Liver (tissue), 3 donors: ENCODE data around the gene AKAP13.
A peak's percentile ranks its signal among the peaks of the same experiment; 100 is the strongest.

ENCODE experiments used
- CTCF ChIP-seq: fragments of 150-350 bp; IDR thresholded peaks from 2 replicates; pipeline ENCODE4 v1.5.1; 2017; ENCODE audit warnings: improper control_type of control experiment, low read depth, low read length; ENCODE audit not compliant: missing input control
- JUND ChIP-seq, 2 donors: IDR thresholded peaks; 2 replicates each; pipeline ENCODE4 v1.6.1; 2016; ENCODE audit warnings: antibody characterized with exemption in 2 of 2
- MAX ChIP-seq: IDR thresholded peaks from 2 replicates; pipeline ENCODE4 v1.6.1; 2016; ENCODE audit warnings: antibody characterized with exemption
- donor health status: healthy.
- donor health status: healthy.

- no peak for TF ChIP-seq CTCF
- no peak for TF ChIP-seq MAX
- TF ChIP-seq JUND (IDR thresholded peaks at IDR 0.05), result peak in 1 of 2 donors; percentile 29
Measured at GRCh38 chr15:85530079-85530478, 149.7 kb downstream of the AKAP13 start.
